ENCODE measurements around the gene SCGN. TPM values are rescaled to one million over a fixed set of nuclear protein-coding genes. Genes with fewer than 3 reads are reported as not detected.
A peak's percentile ranks its signal among the peaks of the same experiment; 100 is the strongest.

The SCGN gene
- polyA plus RNA-seq, 3 donors = not detected

DNA sequence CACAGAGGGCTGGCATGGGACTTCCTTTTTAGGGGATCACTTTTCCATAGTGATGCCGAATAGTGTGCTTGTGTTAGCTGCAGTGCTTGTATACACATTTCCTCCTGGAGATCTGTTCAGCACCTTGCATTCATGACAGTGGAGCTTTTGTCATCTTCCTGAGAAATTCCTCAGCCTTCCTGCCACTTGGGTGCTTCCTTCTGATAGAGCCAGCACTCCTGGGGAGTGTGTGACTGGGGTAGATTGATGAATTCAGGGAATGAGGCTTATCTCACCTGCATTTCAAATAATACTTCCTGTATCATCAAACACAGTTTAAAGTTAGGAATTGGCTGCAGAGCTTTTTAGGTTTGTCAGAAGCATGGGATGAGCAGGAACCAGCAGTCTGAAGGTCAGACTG is 48.8 kb upstream of the SCGN start:
- Histone ChIP-seq H3K4me3 (replicated peaks in 1 of 3; ENCODE audit: low read depth in 2 of 3, low read length in 3 of 3) (no peak overlapping the region), H3K4me1 (ENCODE audit: control insufficient read depth in 1 of 2, insufficient read depth in 2 of 2, low read length in 2 of 2) (no peaks in the 10 kb centered on the region), H3K79me2 (ENCODE audit: insufficient read depth, low read length) (no peaks in the 10 kb centered on the region), H3K9ac (ENCODE audit: insufficient read depth, low read length, poor library complexity, severe bottlenecking) (no peak overlapping the region), H3K4me2 (replicated peaks; ENCODE audit: extremely low read depth, low read length, poor library complexity, severe bottlenecking) (no peak overlapping the region), H3K36me3 (replicated peaks in 1 of 2; ENCODE audit: control insufficient read depth in 1 of 2, insufficient read depth in 2 of 2, low read length in 2 of 2) (no peaks in the 10 kb centered on the region), H3K27me3 (ENCODE audit: control insufficient read depth in 2 of 2, insufficient read depth in 2 of 2, low read length in 2 of 2) (no peaks in the 10 kb centered on the region), H2AFZ (ENCODE audit: insufficient read depth, low read depth, low read length, poor library complexity, severe bottlenecking) (no peak overlapping the region), H4K20me1 (ENCODE audit: insufficient read depth, low read length) (no peaks in the 10 kb centered on the region), H3K27ac (ENCODE audit: low read depth in 1 of 2, low read length in 2 of 2) (no peak overlapping the region), H3K9me3 (replicated peaks in 1 of 2; ENCODE audit: control insufficient read depth in 1 of 2, insufficient read depth in 1 of 2, low read length in 2 of 2) (no peaks in the 10 kb centered on the region)
- Mint-ChIP-seq H3K9me3 (no peaks in the 10 kb centered on the region), H3K36me3 (peaks cover 0 to 4% of the 10 kb centered on the region in 2 donors), H3K4me3 (no peak overlapping the region), H3K27ac (no peak overlapping the region), H3K27me3 (ENCODE audit: low read depth in 3 of 3) (no peaks in the 10 kb centered on the region), H3K4me1 (no peaks in the 10 kb centered on the region)
- no peak for DNase-seq
- 100% methylated on average over 1 of the region's 1 CpG for WGBS (ENCODE audit: insufficient coverage)
- TF ChIP-seq, protein P1, sequence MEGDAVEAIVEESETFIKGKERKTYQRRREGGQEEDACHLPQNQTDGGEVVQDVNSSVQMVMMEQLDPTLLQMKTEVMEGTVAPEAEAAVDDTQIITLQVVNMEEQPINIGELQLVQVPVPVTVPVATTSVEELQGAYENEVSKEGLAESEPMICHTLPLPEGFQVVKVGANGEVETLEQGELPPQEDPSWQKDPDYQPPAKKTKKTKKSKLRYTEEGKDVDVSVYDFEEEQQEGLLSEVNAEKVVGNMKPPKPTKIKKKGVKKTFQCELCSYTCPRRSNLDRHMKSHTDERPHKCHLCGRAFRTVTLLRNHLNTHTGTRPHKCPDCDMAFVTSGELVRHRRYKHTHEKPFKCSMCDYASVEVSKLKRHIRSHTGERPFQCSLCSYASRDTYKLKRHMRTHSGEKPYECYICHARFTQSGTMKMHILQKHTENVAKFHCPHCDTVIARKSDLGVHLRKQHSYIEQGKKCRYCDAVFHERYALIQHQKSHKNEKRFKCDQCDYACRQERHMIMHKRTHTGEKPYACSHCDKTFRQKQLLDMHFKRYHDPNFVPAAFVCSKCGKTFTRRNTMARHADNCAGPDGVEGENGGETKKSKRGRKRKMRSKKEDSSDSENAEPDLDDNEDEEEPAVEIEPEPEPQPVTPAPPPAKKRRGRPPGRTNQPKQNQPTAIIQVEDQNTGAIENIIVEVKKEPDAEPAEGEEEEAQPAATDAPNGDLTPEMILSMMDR (IDR thresholded peaks at IDR 0.05) = no peak
- intact Hi-C loops (cut with micrococcal nuclease) = loop anchor here in 1 of 2 donors (10.0 kb wide), 1 partner anchor 338 kb away; no protein-coding TSS in a partner anchor

DNA sequence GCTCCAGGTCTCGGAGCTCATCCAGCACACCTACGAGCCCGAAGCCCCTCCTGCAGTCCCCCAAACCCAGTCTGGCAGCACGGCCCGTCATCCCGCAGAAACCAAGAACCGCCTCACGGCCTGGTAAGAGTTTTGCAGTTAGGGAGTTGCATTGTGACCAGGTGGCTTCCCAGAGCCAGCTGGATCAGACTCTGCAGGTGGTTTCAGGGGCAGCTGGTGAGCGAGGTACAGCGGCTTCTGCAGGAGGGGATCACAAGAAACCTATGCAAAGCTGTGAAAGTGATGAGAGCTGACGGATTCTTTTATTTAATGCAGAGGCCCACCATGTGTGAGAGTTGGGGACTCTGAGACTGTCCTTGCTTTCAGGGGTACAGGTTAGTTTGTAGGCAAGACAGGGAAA is 45.9 kb upstream of the SCGN start:
- H3K4me2 ChIP-seq (replicated peaks; ENCODE audit: extremely low read depth, low read length, poor library complexity, severe bottlenecking) = no peak overlapping the region
- WGBS (ENCODE audit: insufficient coverage) = 99% methylated on average over 8 of the region's 11 CpGs
- Mint-ChIP-seq H3K4me3 (no peak overlapping the region), H3K4me1 (no peaks in the 10 kb centered on the region), H3K27me3 (ENCODE audit: low read depth in 3 of 3) (no peaks in the 10 kb centered on the region), H3K9me3 (no peaks in the 10 kb centered on the region), H3K27ac (peak overlapping the region in 1 of 7 donors; percentile 14), H3K36me3 (no peaks in the 10 kb centered on the region)
- no peaks in the 10 kb centered on the region for H3K9me3 ChIP-seq (replicated peaks in 1 of 2; ENCODE audit: control insufficient read depth in 1 of 2, insufficient read depth in 1 of 2, low read length in 2 of 2)
- no peaks in the 10 kb centered on the region for H4K20me1 ChIP-seq (ENCODE audit: insufficient read depth, low read length)
- no peaks in the 10 kb centered on the region for H3K4me1 ChIP-seq (ENCODE audit: control insufficient read depth in 1 of 2, insufficient read depth in 2 of 2, low read length in 2 of 2)
- no peaks in the 10 kb centered on the region for H3K36me3 ChIP-seq (replicated peaks in 1 of 2; ENCODE audit: control insufficient read depth in 1 of 2, insufficient read depth in 2 of 2, low read length in 2 of 2)
- intact Hi-C loops (cut with micrococcal nuclease) = loop anchor here in 1 of 2 donors (10.0 kb wide), 1 partner anchor 341 kb away; no protein-coding TSS in a partner anchor
- H3K4me3 ChIP-seq (replicated peaks in 1 of 3; ENCODE audit: low read depth in 2 of 3, low read length in 3 of 3) = no peak overlapping the region
- H3K9ac ChIP-seq (ENCODE audit: insufficient read depth, low read length, poor library complexity, severe bottlenecking) = no peak overlapping the region
- no peak overlapping the region for H3K27ac ChIP-seq (ENCODE audit: low read depth in 1 of 2, low read length in 2 of 2)
- no peak overlapping the region for H2AFZ ChIP-seq (ENCODE audit: insufficient read depth, low read depth, low read length, poor library complexity, severe bottlenecking)
- DNase-seq = no peak
- no peaks in the 10 kb centered on the region for H3K79me2 ChIP-seq (ENCODE audit: insufficient read depth, low read length)
- TF ChIP-seq, protein P1 (IDR thresholded peaks at IDR 0.05) = no peak
- no peaks in the 10 kb centered on the region for H3K27me3 ChIP-seq (ENCODE audit: control insufficient read depth in 2 of 2, insufficient read depth in 2 of 2, low read length in 2 of 2)

Measured in CD14-positive monocyte (primary cell).